K562 (cell line): ENCODE data around the gene MRPL10. TPM values are rescaled to one million over a fixed set of nuclear protein-coding genes. Genes with fewer than 3 reads are reported as not detected.

Experiments used
- ATAC-seq: fragments of 200-7000 bp; cut with Tn5 transposase; 3 replicates; pipeline ENCODE4 v1.9.1; 2020; ENCODE audit warnings: moderate library complexity
- BruUV-seq: library from RNA; stranded (reverse); fragments of 400-500 nt; replicated peaks from 2 replicates; lab custom pipeline; 2021; lab: Mats Ljungman, UMichigan
- CTCF ChIA-PET: fragments of 300-600 bp; formaldehyde crosslinking; extraction: SDS; loops from one replicate; lab custom pipeline; 2021; ENCODE audit warnings: low intra/inter-chr PET ratio; lab: Yijun Ruan, JAX
- POLR2A ChIA-PET: fragments of 300-600, 350-650 bp; sonication (Branson Sonifier 250); formaldehyde crosslinking; extraction: SDS; loops from one replicate; lab custom pipeline; 2021; ENCODE audit warnings: antibody characterized with exemption, inconsistent platforms; lab: Yijun Ruan, JAX
- DNase-seq, 4 experiments: peaks; one replicate each; pipeline versions ENCODE4 v3.0.0 to v3.0.0-alpha.2; 2011 to 2018; ENCODE audit warnings: low spot score in 3 of 4, mixed read lengths in 3 of 4; ENCODE audit errors: extremely low read depth in 1 of 4
- FAIRE-seq: peaks from 2 replicates; lab custom pipeline; 2011; peaks lifted over from hg19 to GRCh38; lab: Jason Lieb, UNC
- H2AFZ ChIP-seq: 2 replicates; pipeline ENCODE4 v1.6.0; 2011; ENCODE audit warnings: low read depth, low read length, control low read depth, inconsistent platforms
- H3K27ac ChIP-seq: fragments of 200-600 bp; 3 replicates; pipeline ENCODE4 v1.8.0; 2011; ENCODE audit warnings: low read depth, mild to moderate bottlenecking, control low read depth, inconsistent platforms, low read length, moderate library complexity, mixed read lengths; ENCODE audit errors: extremely low read depth
- H3K27me3 ChIP-seq, 2 experiments: fragments of 300-600 bp in 1 of 2; 2 replicates in 1 of 2; 3 replicates in 1 of 2; pipeline versions ENCODE4 v1.6.0 to v1.8.0; 2011; ENCODE audit warnings: inconsistent platforms in 2 of 2, low read length in 2 of 2, mild to moderate bottlenecking in 1 of 2, mixed read lengths in 1 of 2, moderate library complexity in 1 of 2; ENCODE audit not compliant: control insufficient read depth in 2 of 2, insufficient read depth in 2 of 2
- H3K36me3 ChIP-seq: fragments of 300-600 bp; 3 replicates; pipeline ENCODE4 v1.8.0; 2011; ENCODE audit warnings: mild to moderate bottlenecking, low read length, inconsistent platforms; ENCODE audit not compliant: control insufficient read depth, insufficient read depth
- H3K4me1 ChIP-seq, 2 experiments: fragments of 200-600 bp in 1 of 2; replicated peaks in 1 of 2; 2 replicates in 1 of 2; 3 replicates in 1 of 2; pipeline versions ENCODE4 v1.5.1 to v1.8.0; 2011; ENCODE audit warnings: inconsistent platforms in 2 of 2, low read length in 2 of 2, mild to moderate bottlenecking in 1 of 2, mixed read lengths in 1 of 2, moderate library complexity in 1 of 2; ENCODE audit not compliant: control insufficient read depth in 2 of 2, insufficient read depth in 2 of 2
- H3K4me2 ChIP-seq: 2 replicates; pipeline ENCODE4 v1.6.1; 2011; ENCODE audit warnings: low read length, control low read depth, inconsistent platforms, mixed read lengths; ENCODE audit not compliant: insufficient read depth
- H3K4me3 ChIP-seq: fragments of 200-600 bp; sonication (generic), shearing (Covaris generic); 2 replicates; pipeline ENCODE4 v1.5.1; 2016; ENCODE audit warnings: control low read depth, inconsistent platforms
- H3K79me2 ChIP-seq: fragments of 200-600 bp; 3 replicates; pipeline ENCODE4 v1.8.0; 2011; ENCODE audit warnings: low read length, inconsistent platforms; ENCODE audit not compliant: control insufficient read depth, insufficient read depth
- H3K9ac ChIP-seq, 2 experiments: 2 replicates each; pipeline versions ENCODE4 v1.6.0 to v1.6.1; 2011; ENCODE audit warnings: low read depth in 2 of 2, low read length in 2 of 2, control low read depth in 1 of 2, inconsistent platforms in 1 of 2, mild to moderate bottlenecking in 1 of 2, mixed read lengths in 1 of 2; ENCODE audit not compliant: insufficient read depth in 1 of 2
- H3K9me1 ChIP-seq: one replicate; pipeline ENCODE4 v1.6.0; 2011; ENCODE audit warnings: inconsistent platforms, mild to moderate bottlenecking, low read length, moderate library complexity; ENCODE audit not compliant: control insufficient read depth, insufficient read depth
- H3K9me3 ChIP-seq: replicated peaks from 2 replicates; pipeline ENCODE4 v1.5.1; 2011; ENCODE audit warnings: low read depth, low read length, inconsistent platforms; ENCODE audit not compliant: control insufficient read depth, insufficient read depth
- H4K20me1 ChIP-seq: replicated peaks from 2 replicates; pipeline ENCODE4 v1.6.1; 2011; ENCODE audit warnings: low read length, inconsistent platforms, mixed read lengths; ENCODE audit not compliant: control insufficient read depth, insufficient read depth
- DACH1 ChIP-seq: fragments of 450-650 bp; IDR thresholded peaks from 2 replicates; pipeline ENCODE4 v1.6.1; 2018; ENCODE audit not compliant: partially characterized antibody
- ELF1 ChIP-seq: fragments of 200-800 bp; sonication (Bioruptor generic); IDR thresholded peaks from 2 replicates; pipeline ENCODE4 v1.6.1; 2016; ENCODE audit warnings: missing genetic modification characterization, missing compliant biosample characterization
- ETV6 ChIP-seq, 3 experiments: fragments of 150-350 bp in 1 of 3; sonication (generic) in 1 of 3; formaldehyde crosslinking in 1 of 3; IDR thresholded peaks; 2 replicates each; pipeline versions ENCODE4 v1.6.1 to v1.8.0; 2014 to 2022; ENCODE audit warnings: borderline replicate concordance in 2 of 3, low read depth in 2 of 3, antibody characterized with exemption in 1 of 3, low read length in 1 of 3, mild to moderate bottlenecking in 1 of 3, missing genetic modification reagents in 1 of 3
- MTA2 ChIP-seq: fragments of 450-650 bp; IDR thresholded peaks from 2 replicates; pipeline ENCODE4 v1.6.1; 2016; ENCODE audit warnings: low read depth
- NCOR1 ChIP-seq: fragments of 450-650 bp; IDR thresholded peaks from 2 replicates; pipeline ENCODE4 v1.6.1; 2016; ENCODE audit warnings: mild to moderate bottlenecking, moderate library complexity
- NFIX ChIP-seq: fragments of 250-450 bp; sonication (Bioruptor Pico); IDR thresholded peaks from 2 replicates; pipeline ENCODE4 v1.4.0; 2020; ENCODE audit warnings: low read depth, mild to moderate bottlenecking, moderate library complexity
- PHF21A ChIP-seq: fragments of 450-650 bp; IDR thresholded peaks from 2 replicates; pipeline ENCODE4 v1.6.1; 2017; ENCODE audit warnings: low read depth, borderline replicate concordance
- SETDB1 ChIP-seq: IDR thresholded peaks from one replicate; pipeline ENCODE4 v1.6.1; 2012; ENCODE audit warnings: low read length, control low read depth, inconsistent platforms
- SMAD2 ChIP-seq: fragments of 150-350 bp; IDR thresholded peaks from 2 replicates; pipeline ENCODE4 v1.6.1; 2014; ENCODE audit warnings: low read depth, mild to moderate bottlenecking, low read length
- SPI1 ChIP-seq: IDR thresholded peaks from 2 replicates; pipeline ENCODE4 v1.6.1; 2011; ENCODE audit warnings: low read depth, low read length, control low read depth, borderline replicate concordance
- TAF1 ChIP-seq: IDR thresholded peaks from 2 replicates; pipeline ENCODE4 v1.6.1; 2011; ENCODE audit warnings: mild to moderate bottlenecking, low read length, moderate library complexity; ENCODE audit not compliant: insufficient read depth, control insufficient read depth, severe bottlenecking; ENCODE audit errors: extremely low read depth
- TAF9B ChIP-seq: fragments of 450-650 bp; IDR thresholded peaks from 2 replicates; pipeline ENCODE4 v1.6.1; 2018; ENCODE audit warnings: mild to moderate bottlenecking; ENCODE audit not compliant: partially characterized antibody
- TEAD1 ChIP-seq, 2 experiments: fragments of 450-650 bp in 1 of 2; sonication (generic) in 1 of 2; formaldehyde crosslinking; IDR thresholded peaks; 2 replicates each; pipeline versions ENCODE4 v1.4.0 to v1.8.0; 2020 to 2022; ENCODE audit warnings: mild to moderate bottlenecking in 2 of 2, missing genetic modification reagents in 1 of 2
- ZC3H11A ChIP-seq: IDR thresholded peaks from 2 replicates; pipeline ENCODE4 v1.6.1; 2012; ENCODE audit warnings: low read depth, low read length, improper control_type of control experiment
- ZFPM2 ChIP-seq: fragments of 250-450 bp; sonication (Bioruptor Pico); IDR thresholded peaks from 2 replicates; pipeline ENCODE4 v1.5.1; 2022; ENCODE audit warnings: mild to moderate bottlenecking
- ZNF212 ChIP-seq: fragments of 450-650 bp; formaldehyde crosslinking; IDR thresholded peaks from 2 replicates; pipeline ENCODE4 v1.4.0; 2020; ENCODE audit warnings: mild to moderate bottlenecking
- WGBS: fragments of 100-300 bp; shearing (Covaris generic); methylation state at CpG from one replicate; pipeline ENCODE4 v1.1.6; 2016; ENCODE audit warnings: low coverage, mixed read lengths; ENCODE audit not compliant: insufficient coverage; ENCODE audit errors: missing lambda C conversion rate; 5-methylcytosine and 5-hydroxymethylcytosine counted together
- in situ Hi-C: fragments of 300-500 bp; cut with MboI; formaldehyde crosslinking; loops from 4 replicates; pipeline ENCODE4 v1.15.0; 2018; ENCODE audit warnings: inconsistent platforms, mixed read lengths
- intact Hi-C: fragments of 100-400 bp; cut with micrococcal nuclease; formaldehyde crosslinking; loops from 2 replicates; pipeline ENCODE4 v1.14.2; 2022
- polyA plus RNA-seq, 8 experiments: library from polyadenylated mRNA; depleted of rRNA in 4 of 8; stranded (reverse) in 5 of 8; unstranded in 3 of 8; fragments of >200 nt; fragmentation: Nextera tagmentation in 2 of 8; fragmentation: Illumina TruSeq in 1 of 8; extraction: Ambion mirVana in 2 of 8; extraction: Trizol in 1 of 8; gene quantifications; 2 replicates each; pipeline versions ENCODE4 v1.2.1 to v1.2.3, GENCODE V29; 2011 to 2014; ENCODE audit warnings: inconsistent platforms in 1 of 8, missing spikeins in 1 of 8
- total RNA-seq, 7 experiments: library from RNA; depleted of rRNA in 6 of 7; stranded (reverse); fragments of >200 nt in 6 of 7; fragmentation: Illumina TruSeq in 2 of 7; extraction: Trizol in 2 of 7; gene quantifications; 2 replicates each; pipeline versions ENCODE4 v1.2.1 to v1.2.3, GENCODE V29; 2011 to 2021; ENCODE audit warnings: low replicate concordance in 1 of 7
- TF ChIP-seq, protein P1 (sequence below): fragments of 450-650 bp; IDR thresholded peaks from 2 replicates; pipeline ENCODE4 v1.6.1; 2017; ENCODE audit warnings: antibody characterized with exemption
- TF ChIP-seq, protein P2 (sequence below): fragments of 250-450 bp; sonication (Bioruptor Pico); IDR thresholded peaks from 2 replicates; pipeline ENCODE4 v1.8.0; 2022; ENCODE audit warnings: moderate library complexity, mild to moderate bottlenecking, inconsistent platforms

The MRPL10 gene
- total and polyA plus RNA-seq, 9 of the 15 experiments (the other 6 are each of a cell fraction or from before 2014, with no cell fraction given) = 27.8 to 105 (median 67.3) TPM

GRCh38 chr17:47834756-47835155 lies 3.4 kb upstream of the MRPL10 start (continued):
- TF ChIP-seq NCOR1 = no peak
- TF ChIP-seq SMAD2 = no peak
- TF ChIP-seq TEAD1 (CRISPR knock-in tag; IDR thresholded peaks at IDR 0.05) = no peak

GRCh38 chr17:47831934-47832327 lies 590 bp upstream of the MRPL10 start:
- Histone ChIP-seq H3K27me3 (no peaks in the 10 kb centered on the region), H3K4me2 (peak overlapping the region; percentile 93), H3K4me1 (peaks cover 22 to 28% of the 10 kb centered on the region in 2 experiments), H2AFZ (peak overlapping the region; percentile 89), H4K20me1 (0 out of 2 replicates have a peak, but pooled peaks cover 4% of the 10 kb centered on the region), H3K36me3 (peaks cover 22% of the 10 kb centered on the region), H3K9ac (peak overlapping the region; percentile 84 to 90), H3K4me3 (peak overlapping the region; percentile 61), H3K79me2 (peaks cover 30% of the 10 kb centered on the region), H3K9me1 (no peaks in the 10 kb centered on the region), H3K9me3 (no peaks in the 10 kb centered on the region), H3K27ac (peak overlapping the region; percentile 73)
- intact Hi-C loops (loop anchor here (5.0 kb wide), 1 partner anchor 55 kb away; no protein-coding TSS in a partner anchor), in situ Hi-C loops (no loop called here)
- FAIRE-seq (no peak), DNase-seq (peak in 1 of 4 experiments; percentile 49), ATAC-seq (peak; percentile 19)
- no TSS peak for BruUV-seq
- POLR2A ChIA-PET = interaction anchor here (0.6 to 2.8 kb wide), 17 partner anchors 9 to 878 kb away, joined by 3 to 28 read pairs (median 3); partner anchors contain the start of genes OSBPL7, SCRN2 and SP2
- 7% methylated on average over 7 of the region's 7 CpGs for WGBS
- CTCF ChIA-PET = interaction anchor here (0.8 kb wide), 1 partner anchor 9 kb away, joined by 3 read pairs; no protein-coding TSS in a partner anchor
- TF ChIP-seq, protein P1, sequence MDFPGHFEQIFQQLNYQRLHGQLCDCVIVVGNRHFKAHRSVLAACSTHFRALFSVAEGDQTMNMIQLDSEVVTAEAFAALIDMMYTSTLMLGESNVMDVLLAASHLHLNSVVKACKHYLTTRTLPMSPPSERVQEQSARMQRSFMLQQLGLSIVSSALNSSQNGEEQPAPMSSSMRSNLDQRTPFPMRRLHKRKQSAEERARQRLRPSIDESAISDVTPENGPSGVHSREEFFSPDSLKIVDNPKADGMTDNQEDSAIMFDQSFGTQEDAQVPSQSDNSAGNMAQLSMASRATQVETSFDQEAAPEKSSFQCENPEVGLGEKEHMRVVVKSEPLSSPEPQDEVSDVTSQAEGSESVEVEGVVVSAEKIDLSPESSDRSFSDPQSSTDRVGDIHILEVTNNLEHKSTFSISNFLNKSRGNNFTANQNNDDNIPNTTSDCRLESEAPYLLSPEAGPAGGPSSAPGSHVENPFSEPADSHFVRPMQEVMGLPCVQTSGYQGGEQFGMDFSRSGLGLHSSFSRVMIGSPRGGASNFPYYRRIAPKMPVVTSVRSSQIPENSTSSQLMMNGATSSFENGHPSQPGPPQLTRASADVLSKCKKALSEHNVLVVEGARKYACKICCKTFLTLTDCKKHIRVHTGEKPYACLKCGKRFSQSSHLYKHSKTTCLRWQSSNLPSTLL = 0 out of 2 replicates have a peak, but pooled peaks have one; percentile 22
- no peak for TF ChIP-seq ZC3H11A
- TF ChIP-seq DACH1 = no peak
- no peak for TF ChIP-seq TAF1
- no peak for TF ChIP-seq MTA2
- TF ChIP-seq ZNF212 (CRISPR knock-in tag) = no peak
- TF ChIP-seq SPI1 = peak; percentile 70; the same call in 1 of the 2 replicates
- TF ChIP-seq, protein P2, sequence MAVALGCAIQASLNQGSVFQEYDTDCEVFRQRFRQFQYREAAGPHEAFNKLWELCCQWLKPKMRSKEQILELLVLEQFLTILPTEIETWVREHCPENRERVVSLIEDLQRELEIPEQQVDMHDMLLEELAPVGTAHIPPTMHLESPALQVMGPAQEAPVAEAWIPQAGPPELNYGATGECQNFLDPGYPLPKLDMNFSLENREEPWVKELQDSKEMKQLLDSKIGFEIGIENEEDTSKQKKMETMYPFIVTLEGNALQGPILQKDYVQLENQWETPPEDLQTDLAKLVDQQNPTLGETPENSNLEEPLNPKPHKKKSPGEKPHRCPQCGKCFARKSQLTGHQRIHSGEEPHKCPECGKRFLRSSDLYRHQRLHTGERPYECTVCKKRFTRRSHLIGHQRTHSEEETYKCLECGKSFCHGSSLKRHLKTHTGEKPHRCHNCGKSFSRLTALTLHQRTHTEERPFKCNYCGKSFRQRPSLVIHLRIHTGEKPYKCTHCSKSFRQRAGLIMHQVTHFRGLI (CRISPR knock-in tag) = no peak
- no peak for TF ChIP-seq SETDB1
- no peak for TF ChIP-seq NFIX (CRISPR knock-in tag)
- TF ChIP-seq ZFPM2 (CRISPR knock-in tag) = no peak
- 0 out of 2 replicates have a peak, but pooled peaks have one; percentile 3 for TF ChIP-seq ELF1
- TF ChIP-seq PHF21A = no peak
- TF ChIP-seq ETV6 (IDR thresholded peaks at IDR 0.05; ENCODE audit: borderline replicate concordance in 1 of 2, low read depth in 2 of 2, low read length in 1 of 2) = peak in 1 of 2 experiments; percentile 50; a peak in 1 of 4 replicates
- no peak for TF ChIP-seq ETV6 (CRISPR knock-in tag; IDR thresholded peaks at IDR 0.05; ENCODE audit: borderline replicate concordance)
- TF ChIP-seq TAF9B = no peak
